IMR-90 (cell line): ENCODE data around the gene CTNNA2.

ENCODE experiments used
- POLR2A ChIP-seq: IDR thresholded peaks from 2 replicates; pipeline ENCODE4 v1.6.1; 2012; ENCODE audit warnings: mild to moderate bottlenecking, low read depth, low read length
- SMC3 ChIP-seq: fragments of 150-350 bp; IDR thresholded peaks from 2 replicates; pipeline ENCODE4 v1.6.1; 2016; ENCODE audit warnings: low read depth, mild to moderate bottlenecking, antibody characterized with exemption, low read length, moderate library complexity
- USF2 ChIP-seq: fragments of 150-350 bp; IDR thresholded peaks from 2 replicates; pipeline ENCODE4 v1.6.1; 2017; ENCODE audit warnings: mild to moderate bottlenecking, antibody characterized with exemption, low read length, low read depth

GRCh38 chr2:80042635-80043034, 529.8 kb downstream of the CTNNA2 start:
- TF ChIP-seq USF2 (no peak), SMC3 (no peak), POLR2A (no peak)
